Measurements from ENCODE around the gene NIFK.

GRCh38 chr2:121705390-121705789 is 31.3 kb downstream of the NIFK start:
- TF ChIP-seq EZH2phosphoT487 (IDR thresholded peaks at IDR 0.05; ENCODE audit: insufficient read depth, low read depth) (no peak), EZH2 (IDR thresholded peaks at IDR 0.05; ENCODE audit: insufficient read depth, poor library complexity, severe bottlenecking) (no peak)

Data from GM23248 (cell line).